Stimulated activated CD4-positive, alpha-beta T cell treated with anti-CD3 and anti-CD28 coated beads, Interleukin-1b, Interleukin-23, amount 100 ng/mL, for 24 hours (primary cell): ENCODE results near the gene TTLL8.

Source experiments
- DNase-seq, 4 experiments: peaks; one replicate each; pipeline ENCODE4 v3.0.0-alpha.2; 2020; ENCODE audit warnings: low read depth in 4 of 4, low spot score in 1 of 4

TTLL8 gene

DNA sequence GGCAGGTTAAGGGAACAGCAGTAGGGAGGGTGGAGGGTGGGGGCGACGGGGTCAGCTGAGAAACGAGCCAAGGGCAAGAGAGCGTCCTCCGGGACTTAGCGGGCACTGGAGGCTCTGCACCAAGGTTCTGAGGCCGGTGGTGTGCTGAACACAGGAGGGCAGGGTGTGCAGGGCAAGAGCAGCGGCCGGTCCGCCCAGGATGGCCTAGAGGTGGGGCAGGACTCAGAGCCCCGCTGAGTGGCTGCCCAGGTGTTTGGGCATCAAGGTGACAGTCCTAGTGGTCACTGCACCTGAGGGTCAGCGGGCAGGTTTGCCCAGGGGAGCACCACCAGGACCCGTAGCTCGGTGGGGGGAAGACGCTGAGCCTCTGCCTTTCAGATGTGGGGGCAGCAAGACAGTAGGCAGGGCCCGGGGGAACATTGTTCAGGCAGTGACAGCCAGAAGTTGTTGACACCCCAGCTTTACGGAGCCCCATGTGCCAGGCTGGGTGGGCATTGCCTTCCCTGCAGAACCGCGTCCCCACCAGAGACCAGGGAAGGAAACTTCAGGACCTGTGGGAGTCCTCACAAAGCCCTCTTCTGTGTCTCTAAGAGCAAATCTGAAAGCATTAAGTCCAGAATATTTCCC is 4.5 kb upstream of the TTLL8 start:
- no peak for DNase-seq

DNA sequence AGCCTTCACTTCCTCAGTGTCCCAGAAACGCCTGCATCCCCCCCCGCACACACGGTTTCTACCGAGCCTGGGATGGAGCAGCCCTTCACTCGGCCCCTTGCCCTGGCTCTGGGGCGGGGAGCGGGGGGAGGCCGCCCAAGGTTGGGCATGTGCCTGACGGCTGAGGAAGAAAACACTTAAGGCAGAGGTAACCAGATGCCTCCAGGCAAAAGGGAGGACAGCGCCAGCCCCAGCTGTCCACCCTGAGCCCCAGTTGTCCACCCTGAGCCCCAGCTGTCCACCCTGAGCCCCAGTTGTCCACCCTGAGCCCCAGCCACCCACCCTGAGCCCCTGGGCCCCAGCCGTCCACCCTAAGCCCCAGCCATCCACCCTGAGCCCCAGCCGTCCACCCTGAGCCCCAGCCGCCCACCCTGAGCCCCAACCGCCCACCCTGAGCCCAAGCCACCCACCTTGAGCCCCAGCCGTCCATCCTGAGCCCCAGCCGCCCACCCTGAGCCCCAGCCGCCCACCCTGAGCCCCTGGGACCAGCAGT is 3.8 kb upstream of the TTLL8 start:
- no peak for DNase-seq

DNA sequence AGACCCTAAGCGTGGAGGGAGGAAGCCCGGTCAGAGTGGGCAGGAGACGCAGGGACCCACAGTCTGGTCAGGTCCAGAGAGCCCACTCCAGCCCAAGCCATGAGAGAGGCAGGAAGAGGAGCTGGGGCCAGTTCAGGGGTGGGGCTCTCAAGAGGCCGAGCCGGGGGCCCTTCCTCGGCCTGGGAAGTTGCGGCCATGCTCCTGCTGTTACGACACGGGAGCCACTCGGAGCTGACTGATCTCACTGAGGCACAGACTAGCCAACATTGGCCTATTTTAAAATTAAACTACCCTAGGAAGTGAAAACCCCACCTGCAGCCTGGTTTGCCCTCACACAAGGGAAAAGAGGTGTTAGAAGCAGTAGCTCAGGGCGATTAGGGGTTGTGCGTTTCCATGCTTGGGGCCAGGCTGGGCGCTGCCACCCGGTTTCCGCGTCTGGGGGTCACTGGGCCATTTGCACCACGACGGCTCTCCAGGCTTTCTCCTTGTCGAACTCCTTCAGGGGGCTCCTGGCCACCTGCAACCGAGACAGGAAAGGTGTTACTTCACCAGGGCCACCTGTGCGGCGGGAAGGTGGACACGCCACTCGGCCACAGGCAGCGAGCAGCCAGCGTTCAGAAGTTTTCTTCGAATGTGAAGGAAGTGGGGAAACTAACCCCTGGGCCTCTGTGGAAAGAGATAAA is 3.2 kb upstream of the TTLL8 start:
- no peak for DNase-seq

DNA sequence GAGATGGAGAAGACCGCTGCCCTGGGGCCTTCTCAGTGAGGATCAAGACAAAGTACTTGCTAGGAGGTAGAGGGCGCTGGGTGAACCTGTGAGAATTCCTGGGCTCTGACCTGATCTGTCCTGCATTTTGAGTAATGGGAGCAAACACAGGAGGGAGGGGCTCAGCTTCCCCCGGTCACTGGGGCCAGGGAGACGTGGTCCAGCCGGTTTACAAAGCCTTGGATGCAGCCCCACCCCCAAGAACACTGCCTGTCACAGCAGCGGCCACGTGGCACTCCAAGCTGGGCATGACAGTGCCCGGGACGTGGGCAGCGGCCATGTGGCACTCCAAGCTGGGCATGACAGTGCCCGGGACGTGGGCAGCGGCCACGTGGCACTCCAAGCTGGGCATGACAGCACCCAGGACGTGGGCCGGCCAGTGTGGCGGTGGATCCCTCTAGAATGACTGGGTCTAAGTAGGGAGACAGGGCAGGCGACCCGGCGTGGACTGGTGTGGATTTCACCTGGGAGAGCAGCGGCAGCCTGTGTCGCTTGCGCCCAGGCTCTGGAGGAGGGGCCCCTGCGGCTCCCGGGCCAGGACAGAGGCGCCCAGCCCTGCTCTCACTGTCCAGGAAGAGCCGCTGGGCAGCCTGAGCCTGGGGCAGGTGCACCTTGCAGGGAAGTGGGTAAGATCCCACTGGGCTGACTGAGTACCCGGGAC is 2.5 kb upstream of the TTLL8 start:
- no peak for DNase-seq

DNA sequence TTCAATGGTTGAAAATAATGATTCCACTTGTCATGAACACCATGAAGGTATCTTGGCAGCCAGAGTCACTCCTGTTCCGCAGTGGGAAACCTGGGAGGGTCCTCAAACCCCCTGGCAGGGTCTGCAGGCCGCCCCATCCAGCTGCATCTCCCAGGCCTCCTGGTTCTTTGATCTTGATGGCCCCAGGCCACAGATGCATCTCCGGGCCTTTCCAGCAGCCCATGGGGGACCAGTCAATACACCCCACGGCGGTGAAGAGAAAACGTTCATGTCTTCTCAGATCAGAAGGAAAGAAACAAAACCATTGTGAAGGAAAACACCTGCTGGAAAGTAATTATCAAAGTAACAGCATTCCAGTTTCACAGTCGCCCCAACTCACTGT is 1.8 kb upstream of the TTLL8 start:
- DNase-seq: no peak

DNA sequence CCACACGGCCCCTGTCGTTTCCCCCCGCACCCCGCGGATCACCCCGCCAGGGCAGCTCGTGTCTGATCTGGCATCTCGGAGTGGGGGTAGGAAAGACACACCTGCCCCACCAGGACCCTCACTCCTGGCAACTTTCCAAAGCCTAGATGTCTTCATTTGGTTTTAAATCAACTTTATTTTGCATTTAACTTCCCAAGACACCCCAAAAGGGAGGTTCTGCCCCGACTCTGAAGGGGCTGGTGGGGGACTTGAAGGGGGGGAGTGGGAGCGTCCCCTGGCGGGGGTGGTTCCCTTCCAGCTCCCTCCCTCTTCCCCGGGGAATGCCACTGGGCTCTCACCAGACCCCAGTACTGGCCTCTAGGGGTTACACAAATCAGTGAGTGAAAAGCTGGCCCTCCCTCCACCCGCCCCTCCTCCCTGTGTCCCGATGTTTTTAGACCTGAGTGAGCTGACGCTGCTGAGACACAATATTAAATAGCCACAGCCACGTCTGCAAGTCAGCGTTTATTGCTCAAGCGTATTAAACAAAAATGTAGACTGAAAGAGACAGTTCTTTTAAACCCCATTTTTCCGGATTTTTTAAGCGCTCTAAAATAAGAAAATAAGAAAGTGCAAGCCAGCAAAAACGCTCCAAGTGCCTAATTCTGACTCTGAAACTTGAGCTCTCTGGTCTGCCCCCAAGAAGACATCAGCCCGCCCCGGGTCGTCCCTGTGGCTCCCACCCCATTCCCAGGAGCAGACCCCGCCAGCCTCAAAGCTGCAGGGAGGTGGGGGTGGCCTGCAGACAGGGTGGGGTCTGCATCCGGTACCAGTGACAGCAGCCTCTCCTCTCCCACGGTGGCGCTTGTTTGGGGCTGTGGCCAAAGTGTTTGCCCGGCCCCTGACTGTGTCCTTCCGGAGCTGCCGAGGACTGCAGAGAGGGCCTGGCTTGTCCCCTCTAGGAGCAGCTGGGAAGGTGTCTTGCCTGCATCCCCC is 1.1 kb upstream of the TTLL8 start:
- no peak for DNase-seq

DNA sequence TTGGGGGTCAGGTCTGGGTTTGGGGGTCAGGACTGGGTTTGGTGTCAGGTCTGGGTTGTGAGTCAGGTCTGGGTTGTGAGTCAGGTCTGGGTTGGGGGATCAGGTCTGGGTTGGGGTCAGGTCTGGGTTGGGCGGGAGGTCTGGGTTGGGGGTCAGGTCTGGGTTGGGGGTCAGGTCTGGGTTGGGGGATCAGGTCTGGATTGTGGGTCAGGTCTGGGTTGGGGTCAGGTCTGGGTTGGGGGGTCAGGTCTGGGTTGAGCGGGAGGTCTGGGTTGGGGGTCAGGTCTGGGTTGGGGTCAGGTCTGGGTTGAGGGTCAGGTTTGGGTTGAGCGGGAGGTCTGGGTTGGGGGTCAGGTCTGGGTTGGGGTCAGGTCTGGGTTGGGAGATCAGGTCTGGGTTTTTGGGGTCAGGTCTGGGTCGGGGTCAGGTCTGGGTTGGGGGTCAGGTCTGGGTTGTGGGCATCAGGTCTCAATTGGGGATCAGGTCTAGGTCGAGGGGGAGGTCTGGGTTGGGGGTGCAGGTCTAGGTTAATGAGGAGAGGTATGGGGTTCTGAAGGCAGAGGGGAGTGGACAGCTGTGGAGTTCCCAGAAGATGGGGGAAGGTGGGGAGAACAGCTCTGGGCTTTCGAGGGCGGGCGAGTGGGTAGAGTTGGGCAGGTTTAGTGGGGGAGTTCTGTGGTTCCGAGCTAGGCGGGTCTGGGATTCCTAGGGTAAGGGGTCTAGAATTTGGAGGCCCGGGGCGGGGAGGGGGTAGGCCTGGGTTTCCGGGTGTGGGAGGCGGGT is 629 bp downstream of the TTLL8 start:
- DNase-seq: no peak

DNA sequence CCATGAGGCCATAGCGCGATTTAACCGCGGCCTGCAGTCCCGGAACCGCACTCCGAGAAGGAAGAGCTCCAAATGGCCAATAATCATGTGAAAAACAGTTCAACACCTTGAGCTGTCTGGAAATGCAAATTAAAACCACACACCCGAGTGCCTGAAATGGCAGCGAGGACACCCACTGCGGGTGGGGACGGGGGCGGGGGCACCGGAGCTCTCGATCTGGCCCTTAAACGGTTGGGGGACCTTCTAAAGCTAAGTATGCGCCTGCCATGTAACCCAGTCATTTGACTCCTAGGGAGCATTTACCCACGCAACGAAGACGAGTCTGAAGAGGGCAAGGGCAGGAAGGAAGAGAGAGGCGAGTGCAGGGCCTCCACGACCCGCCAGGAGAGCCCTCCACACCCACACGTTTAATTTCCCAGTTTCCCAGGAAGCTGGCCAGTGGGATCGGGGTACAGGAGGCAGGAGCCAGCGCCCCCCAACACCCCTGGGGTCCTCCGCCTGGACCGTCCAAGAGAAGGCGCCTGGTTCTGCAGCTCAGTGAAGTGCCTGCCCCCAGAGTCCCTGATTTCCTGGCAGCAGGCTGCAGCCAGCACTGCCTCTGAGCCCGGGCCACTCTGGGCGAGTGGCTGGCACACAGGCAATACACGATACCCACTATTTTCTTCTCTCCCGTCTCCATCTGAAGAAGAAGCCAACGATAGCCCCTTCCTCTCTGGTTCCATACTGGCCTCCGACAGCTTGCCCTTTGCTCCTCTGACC is 1.7 kb downstream of the TTLL8 start:
- DNase-seq: no peak

DNA sequence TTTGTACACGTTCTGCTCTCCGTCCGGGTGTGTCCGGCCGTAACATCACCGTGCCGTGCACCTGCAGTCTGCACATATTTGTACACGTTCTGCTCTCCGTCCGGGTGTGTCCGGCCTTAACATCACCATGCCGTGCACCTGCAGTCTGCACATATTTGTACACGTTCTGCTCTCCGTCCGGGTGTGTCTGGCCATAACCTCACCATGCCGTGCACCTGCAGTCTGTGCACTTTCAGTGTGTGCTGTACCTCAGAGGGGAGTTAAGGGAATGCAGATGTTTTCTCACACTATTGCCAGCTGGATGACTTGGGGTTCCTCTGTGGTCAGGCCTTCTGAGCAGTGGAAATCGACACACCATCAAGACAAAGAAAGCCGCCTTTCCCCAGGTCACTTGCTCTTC is 4.2 kb downstream of the TTLL8 start:
- DNase-seq: no peak

DNA sequence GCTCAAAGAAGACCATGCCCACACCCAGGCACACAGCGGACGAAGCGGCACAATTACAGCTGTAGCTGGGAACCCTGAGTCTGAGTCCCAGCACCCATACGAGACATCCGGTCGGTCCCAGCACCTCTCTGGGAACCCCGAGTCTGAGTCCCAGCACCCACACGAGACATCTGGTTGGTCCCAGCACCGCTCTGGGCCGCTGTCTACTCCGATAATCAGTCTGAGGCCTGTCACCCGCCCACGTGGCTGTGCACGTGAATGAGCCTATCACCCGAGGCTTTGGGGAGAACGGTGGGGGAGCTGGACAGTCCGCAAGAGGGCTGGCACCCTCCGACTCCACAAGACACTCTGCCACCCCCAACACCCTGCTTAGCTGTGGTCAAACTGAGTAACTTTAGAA is 6.2 kb downstream of the TTLL8 start:
- no peak for DNase-seq

DNA sequence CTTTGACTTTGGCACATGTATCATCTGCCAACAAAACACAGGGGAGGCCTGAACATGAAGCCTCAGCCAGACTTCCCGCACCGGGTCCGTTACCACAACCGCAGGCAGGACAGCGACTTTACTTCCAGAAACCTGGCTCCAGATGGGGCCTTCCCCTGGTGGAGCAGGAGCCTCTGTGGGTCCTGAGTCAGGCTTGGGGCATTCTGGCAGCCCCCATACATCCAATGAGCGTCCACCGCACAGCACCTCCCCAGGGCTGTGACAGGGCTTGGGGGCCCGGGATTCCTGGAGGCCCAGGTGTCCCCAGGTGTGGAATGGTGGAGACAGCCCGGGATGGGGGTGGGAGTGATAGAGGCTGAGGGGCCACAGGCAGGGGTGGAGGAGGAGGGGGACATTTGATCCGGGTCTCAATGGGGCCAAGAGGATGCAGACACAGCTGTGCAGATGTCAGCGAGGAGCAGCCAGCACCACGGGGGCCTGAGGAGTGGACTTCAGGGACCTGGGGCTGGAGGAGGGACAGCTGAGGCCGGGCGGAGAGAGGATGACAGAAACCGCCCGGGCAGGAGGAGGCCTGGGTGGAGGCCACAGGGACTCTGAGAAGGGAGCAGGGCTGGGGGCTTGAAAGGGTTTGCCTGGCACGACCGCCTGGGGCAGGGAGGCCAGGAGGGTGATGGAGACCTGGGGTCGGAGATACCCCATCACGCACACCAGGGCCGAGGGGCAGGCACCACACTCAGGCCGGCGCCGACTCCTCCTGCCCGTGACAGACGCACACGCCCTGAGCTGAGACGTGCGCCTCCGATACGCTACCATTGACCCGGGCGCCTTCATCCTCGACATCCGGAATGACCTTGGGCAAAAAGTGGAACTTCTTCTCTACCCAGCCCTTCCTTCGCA is 8.6 kb downstream of the TTLL8 start:
- no peak for DNase-seq

DNA sequence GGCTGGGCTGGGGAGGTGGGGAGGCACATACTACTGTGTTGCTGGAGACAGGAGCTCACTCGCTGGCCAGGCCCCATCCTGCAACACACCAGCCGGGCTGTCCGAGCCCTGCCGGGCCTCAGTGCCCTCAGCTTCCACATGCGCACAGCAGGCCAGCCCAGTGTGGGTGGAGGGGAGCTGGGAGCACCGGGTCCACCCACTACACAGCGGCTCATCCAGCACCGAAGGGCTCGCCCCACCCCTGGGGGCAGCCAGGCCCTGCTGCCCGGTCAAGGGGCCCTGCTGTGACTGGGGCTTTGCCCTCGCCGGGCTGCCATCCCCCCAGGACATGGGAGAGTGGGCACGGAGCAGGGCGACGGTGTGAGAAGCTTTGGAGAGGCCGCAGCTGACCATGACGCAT is 9.3 kb downstream of the TTLL8 start:
- no peak for DNase-seq

DNA sequence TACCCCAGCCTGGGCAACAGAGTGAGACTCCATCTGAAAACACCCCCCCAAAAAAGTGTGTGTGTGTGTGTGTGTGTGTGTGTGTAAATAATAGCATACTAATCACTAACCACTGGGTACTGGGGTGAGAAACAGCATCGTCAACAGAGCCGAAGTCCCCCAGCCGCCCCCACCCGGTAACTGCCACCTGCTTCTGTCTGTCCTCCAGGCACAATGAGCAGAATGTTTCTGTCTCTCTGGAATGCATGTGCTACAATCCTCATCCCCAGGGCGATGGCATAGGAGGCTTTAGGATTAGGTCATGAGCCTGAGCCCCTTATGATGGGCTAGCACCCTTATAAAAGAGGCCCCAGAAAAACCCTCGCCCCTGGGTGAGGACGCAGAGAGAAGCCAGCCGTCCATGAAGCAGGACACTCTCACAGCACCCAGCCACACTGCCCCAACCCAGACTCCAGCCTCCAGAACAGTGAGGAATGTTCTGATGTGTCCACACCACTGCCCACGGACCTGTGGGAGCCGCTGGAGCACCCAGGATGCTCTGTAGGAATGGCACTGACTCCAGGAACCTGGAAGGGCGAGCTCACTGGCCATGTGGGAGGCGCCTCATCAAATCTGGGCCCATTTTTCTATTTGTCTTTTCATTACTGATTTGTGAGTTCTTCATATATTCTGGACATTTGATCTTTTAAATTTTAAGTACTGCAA is 9.9 kb downstream of the TTLL8 start:
- no peak for DNase-seq

DNA sequence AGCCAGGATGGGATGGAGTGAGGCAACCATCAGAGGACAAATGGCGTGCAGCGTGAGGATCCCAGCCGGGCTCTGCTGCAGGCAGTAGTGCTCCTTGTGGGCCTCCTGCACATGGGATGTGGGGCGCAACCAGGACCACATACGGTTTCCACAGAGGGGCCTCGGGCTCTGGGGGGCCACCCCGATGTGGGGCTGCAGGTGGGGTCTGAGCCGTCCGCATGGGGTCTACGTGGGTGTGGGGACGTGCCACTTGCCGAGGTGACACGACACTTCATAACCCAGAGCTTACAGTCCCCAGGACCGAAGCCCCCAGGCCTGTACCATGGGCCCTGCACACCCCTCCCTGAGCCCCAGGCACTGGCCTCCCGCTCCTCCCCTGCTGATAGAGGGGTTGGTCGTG is 10.8 kb downstream of the TTLL8 start:
- no peak for DNase-seq

DNA sequence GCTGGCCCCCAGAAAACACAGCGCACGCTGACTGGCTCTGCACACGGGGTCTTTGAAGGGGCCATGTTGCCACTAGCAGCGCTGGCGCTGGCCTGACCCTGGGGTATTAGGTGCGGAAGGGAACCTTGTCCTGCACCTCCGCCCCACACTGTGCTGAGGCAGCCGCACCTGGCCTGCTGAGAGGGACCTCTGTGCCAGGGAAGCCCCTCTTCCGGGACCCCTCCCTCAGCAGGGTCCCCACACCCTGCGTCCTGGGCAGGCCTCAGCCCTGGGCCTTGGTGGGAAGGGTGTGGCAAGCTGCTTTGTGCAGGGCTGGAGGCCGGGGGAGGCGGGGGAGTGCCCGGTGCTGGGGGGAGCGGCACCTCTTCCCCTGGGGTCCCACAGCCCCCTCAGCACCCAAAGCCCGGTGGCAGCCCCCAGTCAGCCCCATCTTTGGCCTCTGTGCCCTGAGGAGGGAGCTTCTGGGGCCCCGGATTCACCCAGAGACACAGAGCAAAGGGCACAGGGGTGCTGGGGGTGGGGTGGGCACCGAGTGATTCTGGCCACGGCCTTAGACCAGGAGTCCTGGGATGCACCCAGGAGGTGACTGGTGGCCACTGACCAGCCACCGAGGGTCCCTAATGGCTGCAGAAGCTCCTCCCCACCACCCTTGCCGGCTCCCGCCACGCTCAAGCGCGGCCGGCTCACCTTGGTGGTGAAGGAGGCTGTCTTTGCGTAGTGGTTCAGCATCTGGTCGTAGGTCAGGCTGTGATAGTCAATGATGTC is 11.4 kb downstream of the TTLL8 start:
- no peak for DNase-seq

DNA sequence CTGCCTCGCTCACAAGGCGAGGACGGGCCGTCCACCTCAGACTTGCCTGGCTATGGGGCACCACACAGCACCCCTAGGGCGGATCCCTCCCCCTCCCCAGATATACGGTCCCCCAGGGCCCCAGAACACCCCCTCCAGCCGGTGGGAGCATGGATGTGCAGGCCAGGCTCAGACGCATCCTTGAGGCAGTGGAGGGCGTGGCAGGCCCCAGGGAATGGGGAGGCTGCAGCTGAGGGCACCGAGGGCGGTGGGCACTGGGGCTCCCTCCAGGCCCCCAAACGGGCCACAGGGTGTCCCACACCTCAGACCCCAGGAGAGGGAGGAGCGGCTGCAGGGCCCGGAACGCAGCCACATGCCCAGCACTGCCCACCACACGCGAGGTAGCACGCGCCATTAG is 12.1 kb downstream of the TTLL8 start:
- DNase-seq: no peak
